ENCODE measurements around the gene SLC6A13.
"Not testable (repeated sequence)": the region's sequence is repeated elsewhere in the genome, so short reads cannot be mapped to it uniquely, and the experiment has no call there.

Gene SLC6A13

GRCh38 chr12:189622-189962 lies 73.0 kb downstream of the SLC6A13 start:
- Histone ChIP-seq H2AFZ (ENCODE audit: low read depth) (no peak overlapping the region), H4K20me1 (ENCODE audit: insufficient read depth) (no peaks in the 10 kb centered on the region), H3K4me2 (peak overlapping the region; percentile 54; the same call in 1 of the 2 replicates), H3K4me3 (IDR thresholded peaks at IDR 0.05; ENCODE audit: insufficient read depth, low read depth, low read length) (no peak overlapping the region), H3K9ac (no peak overlapping the region), H3K4me1 (ENCODE audit: low read depth, poor library complexity, severe bottlenecking) (no peaks in the 10 kb centered on the region), H3K79me2 (ENCODE audit: insufficient read depth, low read depth) (no peaks in the 10 kb centered on the region), H3K27me3 (ENCODE audit: insufficient read depth, low read depth) (peaks cover 17% of the 10 kb centered on the region; the same call in 1 of the 2 replicates), H3K27ac (no peak overlapping the region), H3K36me3 (ENCODE audit: insufficient read depth) (no peaks in the 10 kb centered on the region)
- no peak for TF ChIP-seq CTCF (conservative IDR thresholded peaks at IDR 0.05; ENCODE audit: low read depth, low read length)

- Histone ChIP-seq H3K27me3 (ENCODE audit: insufficient read depth, low read depth) (peaks cover 14% of the 10 kb centered on the region; the same call in 1 of the 2 replicates), H3K4me1 (ENCODE audit: low read depth, poor library complexity, severe bottlenecking) (no peaks in the 10 kb centered on the region), H3K9ac (no peak overlapping the region), H3K36me3 (ENCODE audit: insufficient read depth) (no peaks in the 10 kb centered on the region), H3K4me3 (IDR thresholded peaks at IDR 0.05; ENCODE audit: insufficient read depth, low read depth, low read length) (no peak overlapping the region), H4K20me1 (ENCODE audit: insufficient read depth) (no peaks in the 10 kb centered on the region), H3K4me2 (peak overlapping the region; percentile 54), H3K27ac (no peak overlapping the region), H2AFZ (ENCODE audit: low read depth) (peak overlapping the region; percentile 93), H3K79me2 (ENCODE audit: insufficient read depth, low read depth) (no peaks in the 10 kb centered on the region)
- peak; percentile 53 for TF ChIP-seq CTCF (conservative IDR thresholded peaks at IDR 0.05; ENCODE audit: low read depth, low read length)
Measured at GRCh38 chr12:188910-189621, 73.6 kb downstream of the SLC6A13 start.

GRCh38 chr12:187986-188909 lies 74.4 kb downstream of the SLC6A13 start:
- H3K9ac ChIP-seq = not testable (repeated sequence)
- Histone ChIP-seq H3K4me2 (peak overlapping the region; percentile 54), H3K27me3 (ENCODE audit: insufficient read depth, low read depth) (peaks cover 14% of the 10 kb centered on the region; the same call in 1 of the 2 replicates)

GRCh38 chr12:186006-186625 lies 76.5 kb downstream of the SLC6A13 start:
- H3K27me3 ChIP-seq (ENCODE audit: insufficient read depth, low read depth) = peaks cover 5% of the 10 kb centered on the region; the same call in 1 of the 2 replicates
- TF ChIP-seq CTCF (conservative IDR thresholded peaks at IDR 0.05; ENCODE audit: low read depth, low read length) = no peak
- no peak overlapping the region for H3K9ac ChIP-seq
- H3K4me3 ChIP-seq (IDR thresholded peaks at IDR 0.05; ENCODE audit: insufficient read depth, low read depth, low read length) = no peak overlapping the region
- H3K36me3 ChIP-seq (ENCODE audit: insufficient read depth) = no peaks in the 10 kb centered on the region
- no peaks in the 10 kb centered on the region for H3K4me1 ChIP-seq (ENCODE audit: low read depth, poor library complexity, severe bottlenecking)
- H3K27ac ChIP-seq = no peak overlapping the region
- no peak overlapping the region for H3K4me2 ChIP-seq
- H3K79me2 ChIP-seq (ENCODE audit: insufficient read depth, low read depth) = no peaks in the 10 kb centered on the region
- H2AFZ ChIP-seq (ENCODE audit: low read depth) = no peak overlapping the region
- no peaks in the 10 kb centered on the region for H4K20me1 ChIP-seq (ENCODE audit: insufficient read depth)

More at GRCh38 chr12:187986-188909, 74.4 kb downstream of the SLC6A13 start:
- not testable (repeated sequence) for H3K4me3 ChIP-seq (IDR thresholded peaks at IDR 0.05; ENCODE audit: insufficient read depth, low read depth, low read length); H3K36me3 ChIP-seq (ENCODE audit: insufficient read depth); H4K20me1 ChIP-seq (ENCODE audit: insufficient read depth); H3K27ac ChIP-seq; H3K4me1 ChIP-seq (ENCODE audit: low read depth, poor library complexity, severe bottlenecking); H3K79me2 ChIP-seq (ENCODE audit: insufficient read depth, low read depth)
- H2AFZ ChIP-seq (ENCODE audit: low read depth) = peak overlapping the region; percentile 93
